ENCODE measurements around the gene NRBF2.

- TF ChIP-seq BHLHE40 (IDR thresholded peaks at IDR 0.05; ENCODE audit: low read depth, low read length) (no peak), NFE2L2 (conservative IDR thresholded peaks at IDR 0.05; ENCODE audit: low read length) (no peak), POLR2A (IDR thresholded peaks at IDR 0.05; ENCODE audit: low read length) (no peak), REST (IDR thresholded peaks at IDR 0.05) (no peak), CTCF (IDR thresholded peaks at IDR 0.05) (no peak), CEBPB (IDR thresholded peaks at IDR 0.05) (no peak), RAD21 (conservative IDR thresholded peaks at IDR 0.05 in 1 of 2, IDR thresholded peaks at IDR 0.05 in 1 of 2) (no peak), EP300 (IDR thresholded peaks at IDR 0.05) (no peak), MYC (IDR thresholded peaks at IDR 0.05; ENCODE audit: borderline replicate concordance, low read length) (no peak), BCL3 (IDR thresholded peaks at IDR 0.05) (no peak), JUNB (IDR thresholded peaks at IDR 0.05) (no peak), MAX (IDR thresholded peaks at IDR 0.05) (no peak), SMC3 (IDR thresholded peaks at IDR 0.05) (no peak), PBX3 (IDR thresholded peaks at IDR 0.05) (no peak)
These were observed 7.7 kb upstream of the NRBF2 start for GRCh38 chr10:63125459-63125858.
